ENCODE results near the gene OSBPL9.
"Not testable (repeated sequence)": the region's sequence is repeated elsewhere in the genome, so short reads cannot be mapped to it uniquely, and the experiment has no call there.

OSBPL9 gene

GRCh38 chr1:51715369-51715768 lies 98.5 kb downstream of the OSBPL9 start:
- no peak for DNase-seq

- no peak for DNase-seq
Measured at GRCh38 chr1:51716746-51717145, 99.9 kb downstream of the OSBPL9 start.

- no peak for DNase-seq
Measured at GRCh38 chr1:51717842-51718241, 101.0 kb downstream of the OSBPL9 start.

GRCh38 chr1:51719146-51719545 lies 102.3 kb downstream of the OSBPL9 start:
- no peak for DNase-seq

GRCh38 chr1:51724797-51725196 lies 107.9 kb downstream of the OSBPL9 start:
- DNase-seq = no peak

GRCh38 chr1:51726051-51726450 lies 109.2 kb downstream of the OSBPL9 start:
- DNase-seq = no peak

GRCh38 chr1:51726544-51727225 lies 109.8 kb downstream of the OSBPL9 start:
- no peak for DNase-seq

- no peak for DNase-seq
Measured at GRCh38 chr1:51727366-51727765, 110.5 kb downstream of the OSBPL9 start.

GRCh38 chr1:51728611-51729155 lies 111.8 kb downstream of the OSBPL9 start:
- DNase-seq = no peak

- DNase-seq = peak; percentile 83
Measured at GRCh38 chr1:51729156-51729823, 112.4 kb downstream of the OSBPL9 start.

GRCh38 chr1:51729824-51730301 lies 113.0 kb downstream of the OSBPL9 start:
- DNase-seq = no peak

GRCh38 chr1:51731998-51732397 lies 115.1 kb downstream of the OSBPL9 start:
- no peak for DNase-seq

- DNase-seq = no peak
Measured at GRCh38 chr1:51732701-51733425, 116.0 kb downstream of the OSBPL9 start.

GRCh38 chr1:51733426-51733774 lies 116.5 kb downstream of the OSBPL9 start:
- DNase-seq = not testable (repeated sequence)

- DNase-seq = no peak
Measured at GRCh38 chr1:51733793-51734522, 117.1 kb downstream of the OSBPL9 start.

GRCh38 chr1:51734896-51735745 lies 118.2 kb downstream of the OSBPL9 start:
- no peak for DNase-seq

- DNase-seq = no peak
Measured at GRCh38 chr1:51735746-51736254, 118.9 kb downstream of the OSBPL9 start.

- DNase-seq = no peak
Measured at GRCh38 chr1:51736702-51737101, 119.8 kb downstream of the OSBPL9 start.

- DNase-seq = no peak
Measured at GRCh38 chr1:51738681-51739080, 121.8 kb downstream of the OSBPL9 start.

- no peak for DNase-seq
Measured at GRCh38 chr1:51740652-51741051, 123.8 kb downstream of the OSBPL9 start.

GRCh38 chr1:51741121-51741681 lies 124.3 kb downstream of the OSBPL9 start:
- DNase-seq = no peak

Measured in DMS 273 treated with DMSO at 0.1 percent for 48 hours (cell line).